ENCODE results near the gene SEPSECS.

DNA sequence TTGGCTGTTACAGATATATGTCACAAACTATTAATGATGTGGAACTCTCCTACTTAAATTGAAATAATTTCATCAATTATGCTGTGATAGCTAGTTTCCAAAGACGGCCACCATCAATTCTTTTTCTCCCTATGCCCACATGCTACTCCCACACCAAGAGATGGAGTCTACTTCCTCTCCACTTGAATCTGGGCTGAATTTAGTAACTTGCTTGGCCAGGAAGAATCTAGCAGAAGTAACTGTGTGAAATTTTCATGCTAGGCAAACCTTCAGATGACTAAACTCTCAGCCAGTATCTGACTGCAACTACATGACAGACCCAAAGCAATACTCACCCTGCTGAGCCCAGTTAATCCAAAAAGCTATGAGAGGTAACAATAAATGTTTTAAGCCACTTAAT is 3.2 kb downstream of the SEPSECS start:
- TF ChIP-seq, protein P1, sequence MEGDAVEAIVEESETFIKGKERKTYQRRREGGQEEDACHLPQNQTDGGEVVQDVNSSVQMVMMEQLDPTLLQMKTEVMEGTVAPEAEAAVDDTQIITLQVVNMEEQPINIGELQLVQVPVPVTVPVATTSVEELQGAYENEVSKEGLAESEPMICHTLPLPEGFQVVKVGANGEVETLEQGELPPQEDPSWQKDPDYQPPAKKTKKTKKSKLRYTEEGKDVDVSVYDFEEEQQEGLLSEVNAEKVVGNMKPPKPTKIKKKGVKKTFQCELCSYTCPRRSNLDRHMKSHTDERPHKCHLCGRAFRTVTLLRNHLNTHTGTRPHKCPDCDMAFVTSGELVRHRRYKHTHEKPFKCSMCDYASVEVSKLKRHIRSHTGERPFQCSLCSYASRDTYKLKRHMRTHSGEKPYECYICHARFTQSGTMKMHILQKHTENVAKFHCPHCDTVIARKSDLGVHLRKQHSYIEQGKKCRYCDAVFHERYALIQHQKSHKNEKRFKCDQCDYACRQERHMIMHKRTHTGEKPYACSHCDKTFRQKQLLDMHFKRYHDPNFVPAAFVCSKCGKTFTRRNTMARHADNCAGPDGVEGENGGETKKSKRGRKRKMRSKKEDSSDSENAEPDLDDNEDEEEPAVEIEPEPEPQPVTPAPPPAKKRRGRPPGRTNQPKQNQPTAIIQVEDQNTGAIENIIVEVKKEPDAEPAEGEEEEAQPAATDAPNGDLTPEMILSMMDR (IDR thresholded peaks at IDR 0.05): no peak
- no peak for TF ChIP-seq POLR2A (IDR thresholded peaks at IDR 0.05)
